Epithelial cell of esophagus (primary cell): ENCODE measurements around the gene KIDINS220.

Source experiments
- DNase-seq: peaks from one replicate; pipeline ENCODE4 v3.0.0; 2010; ENCODE audit warnings: low read depth
- H3K4me3 ChIP-seq: 2 replicates; pipeline ENCODE4 v1.5.1; 2011; ENCODE audit warnings: mild to moderate bottlenecking, low read length, control low read depth
- CTCF ChIP-seq: IDR thresholded peaks from 2 replicates; pipeline ENCODE4 v1.5.1; 2011; ENCODE audit warnings: low read depth, mild to moderate bottlenecking, low read length, control low read depth, inconsistent platforms; ENCODE audit not compliant: insufficient read depth; ENCODE audit errors: missing control alignments

KIDINS220 gene

GRCh38 chr2:8833853-8834252 is 3.6 kb downstream of the KIDINS220 start:
- TF ChIP-seq CTCF = no peak
- DNase-seq = no peak
- no peak overlapping the region for H3K4me3 ChIP-seq

DNA sequence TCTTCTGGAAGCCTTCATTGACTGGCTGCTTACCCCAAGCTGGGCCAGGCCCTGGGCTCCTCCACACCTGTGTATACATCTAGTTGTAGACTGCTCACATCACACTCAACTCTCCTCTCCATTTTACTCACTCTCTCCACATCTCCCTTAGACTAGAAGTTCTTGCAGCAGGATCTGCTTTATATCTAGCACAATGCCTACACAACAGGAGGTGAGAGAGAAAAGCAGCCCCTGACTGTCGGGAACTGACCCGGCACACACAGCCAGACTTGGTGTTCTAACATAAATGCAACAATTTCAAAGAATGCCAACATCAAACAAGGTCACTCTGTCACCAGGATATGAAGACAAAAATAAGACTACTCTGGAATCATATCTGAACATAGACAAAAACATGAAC is 5.9 kb downstream of the KIDINS220 start:
- H3K4me3 ChIP-seq = no peak overlapping the region
- DNase-seq = no peak
- no peak for TF ChIP-seq CTCF

DNA sequence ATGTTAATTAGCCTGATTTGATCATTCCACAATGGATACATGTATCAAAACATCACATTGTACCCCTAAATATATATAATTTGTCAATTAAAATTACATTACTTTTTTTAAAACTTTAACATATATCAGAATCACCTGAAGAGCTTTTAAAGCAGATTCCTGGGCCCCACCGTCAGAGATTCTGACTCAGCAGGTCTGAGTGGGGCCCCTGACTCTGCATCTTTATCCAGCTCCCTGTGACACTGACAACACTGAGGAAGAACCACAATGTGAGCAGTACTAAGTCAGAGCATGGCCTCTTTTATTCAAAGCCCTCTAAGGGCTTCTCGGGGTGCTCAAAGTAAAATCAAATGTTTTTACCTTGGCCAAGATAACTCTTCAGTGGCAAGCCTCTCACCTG is 9.7 kb downstream of the KIDINS220 start:
- no peak overlapping the region for H3K4me3 ChIP-seq
- no peak for DNase-seq
- no peak for TF ChIP-seq CTCF

DNA sequence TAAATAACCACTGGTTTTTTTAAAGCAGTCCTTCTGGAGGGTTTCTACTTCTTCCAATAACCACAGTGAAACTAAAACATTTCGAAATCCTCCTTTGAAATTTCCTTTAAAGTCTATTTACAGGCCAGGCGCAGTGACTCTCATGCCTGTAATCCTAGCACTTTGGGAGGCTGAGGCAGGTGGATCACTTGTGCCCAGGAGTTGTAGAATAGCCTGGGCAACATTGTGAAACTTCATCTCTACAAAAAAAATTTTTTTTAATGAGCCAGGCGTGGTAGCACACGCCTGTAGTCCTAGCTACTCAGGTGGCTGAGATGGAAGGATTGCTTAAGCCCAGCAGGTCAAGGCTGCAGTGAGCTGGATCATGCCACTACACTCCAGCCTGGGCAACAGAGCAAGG is 15.2 kb downstream of the KIDINS220 start:
- no peak for TF ChIP-seq CTCF
- peak; percentile 72 for DNase-seq
- no peak overlapping the region for H3K4me3 ChIP-seq

- peak; percentile 71 for DNase-seq
- no peak for TF ChIP-seq CTCF
- H3K4me3 ChIP-seq = no peak overlapping the region
Observed at GRCh38 chr2:8821276-8822217, 15.9 kb downstream of the KIDINS220 start.

DNA sequence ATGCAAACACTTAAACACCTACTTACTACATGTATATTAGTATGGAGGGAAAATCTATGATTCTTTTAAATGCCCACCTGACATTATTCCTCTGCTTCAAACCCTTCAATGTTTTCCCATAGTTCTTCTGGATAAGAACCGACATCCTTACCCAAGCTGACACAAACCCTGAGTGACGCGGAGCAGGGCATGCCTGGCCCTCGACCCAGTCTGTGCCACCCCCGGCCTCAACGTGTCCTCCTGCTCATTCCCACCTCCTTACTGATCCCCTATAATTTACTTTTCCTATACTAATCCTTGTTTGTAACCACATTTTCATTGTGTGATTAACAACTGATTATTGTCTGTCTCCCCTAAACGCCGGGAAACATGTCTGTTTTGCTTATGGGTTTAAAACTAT is 17.5 kb downstream of the KIDINS220 start:
- H3K4me3 ChIP-seq = no peak overlapping the region
- no peak for DNase-seq
- no peak for TF ChIP-seq CTCF

DNA sequence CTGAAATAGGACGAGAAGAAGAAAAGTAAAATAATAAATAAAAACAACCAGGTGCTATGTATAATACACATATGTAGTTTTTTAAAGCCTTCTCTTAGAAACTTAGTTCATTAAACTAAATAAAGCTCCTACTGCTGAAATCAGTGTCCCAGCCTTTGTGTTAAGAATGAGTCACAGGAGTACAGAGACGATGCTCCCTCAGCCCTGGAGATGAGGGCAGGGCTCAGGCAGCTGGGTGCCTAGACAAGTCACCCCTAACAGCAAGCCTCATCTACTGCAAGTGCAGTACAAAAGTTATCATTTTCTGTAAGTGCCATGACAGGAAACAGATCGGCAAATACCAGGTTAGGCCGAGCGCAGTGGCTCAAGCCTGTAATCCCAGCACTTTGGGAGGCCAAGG is 18.2 kb downstream of the KIDINS220 start:
- H3K4me3 ChIP-seq = no peak overlapping the region
- peak; percentile 65 for DNase-seq
- TF ChIP-seq CTCF = no peak
